OCI-LY1 (cell line): ENCODE measurements around the gene MIS18A.

Source experiments
- EZH2 ChIP-seq: fragments of 200-600 bp; sonication (generic), shearing (Covaris generic); IDR thresholded peaks from 2 replicates; pipeline ENCODE4 v1.8.0; 2017; ENCODE audit warnings: borderline replicate concordance, mixed run types, mild to moderate bottlenecking, antibody characterized with exemption, low read length, moderate library complexity, mixed read lengths
- TF ChIP-seq, protein P1 (sequence below): fragments of 200-600 bp; sonication (generic), shearing (Covaris generic); IDR thresholded peaks from 2 replicates; pipeline ENCODE4 v1.5.1; 2017; ENCODE audit warnings: mild to moderate bottlenecking, antibody characterized with exemption, low read length, moderate library complexity, mixed read lengths

DNA sequence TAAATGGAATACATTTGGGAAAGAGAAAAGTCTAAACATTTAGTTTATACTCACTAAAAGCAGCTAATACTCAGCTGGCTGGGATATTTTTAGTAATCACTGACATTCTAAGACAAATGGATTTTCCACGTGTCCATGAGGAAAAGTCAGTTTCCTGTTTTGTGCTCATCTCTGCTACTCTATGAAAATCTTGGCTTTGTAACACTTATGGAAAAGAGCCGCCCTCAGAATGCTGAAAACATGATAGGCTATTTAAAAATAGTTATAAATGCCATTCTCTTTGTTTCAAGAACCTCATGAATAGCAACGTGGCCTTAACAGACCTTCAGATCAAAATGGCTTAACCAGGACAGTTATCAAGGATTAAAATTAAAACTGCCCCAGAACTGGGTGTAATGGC is 49.7 kb upstream of the MIS18A start:
- TF ChIP-seq, protein P1, sequence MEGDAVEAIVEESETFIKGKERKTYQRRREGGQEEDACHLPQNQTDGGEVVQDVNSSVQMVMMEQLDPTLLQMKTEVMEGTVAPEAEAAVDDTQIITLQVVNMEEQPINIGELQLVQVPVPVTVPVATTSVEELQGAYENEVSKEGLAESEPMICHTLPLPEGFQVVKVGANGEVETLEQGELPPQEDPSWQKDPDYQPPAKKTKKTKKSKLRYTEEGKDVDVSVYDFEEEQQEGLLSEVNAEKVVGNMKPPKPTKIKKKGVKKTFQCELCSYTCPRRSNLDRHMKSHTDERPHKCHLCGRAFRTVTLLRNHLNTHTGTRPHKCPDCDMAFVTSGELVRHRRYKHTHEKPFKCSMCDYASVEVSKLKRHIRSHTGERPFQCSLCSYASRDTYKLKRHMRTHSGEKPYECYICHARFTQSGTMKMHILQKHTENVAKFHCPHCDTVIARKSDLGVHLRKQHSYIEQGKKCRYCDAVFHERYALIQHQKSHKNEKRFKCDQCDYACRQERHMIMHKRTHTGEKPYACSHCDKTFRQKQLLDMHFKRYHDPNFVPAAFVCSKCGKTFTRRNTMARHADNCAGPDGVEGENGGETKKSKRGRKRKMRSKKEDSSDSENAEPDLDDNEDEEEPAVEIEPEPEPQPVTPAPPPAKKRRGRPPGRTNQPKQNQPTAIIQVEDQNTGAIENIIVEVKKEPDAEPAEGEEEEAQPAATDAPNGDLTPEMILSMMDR = no peak
- no peak for TF ChIP-seq EZH2
